HG02610 (cell line): ENCODE results near the gene VPS39.

Experiments used
- ATAC-seq: cut with Tn5 transposase; IDR thresholded peaks from one replicate; pipeline ENCODE4 v1.9.1; 2021; ENCODE audit warnings: mild to moderate bottlenecking, moderate library complexity; ENCODE audit not compliant: unreplicated experiment

The VPS39 gene

DNA sequence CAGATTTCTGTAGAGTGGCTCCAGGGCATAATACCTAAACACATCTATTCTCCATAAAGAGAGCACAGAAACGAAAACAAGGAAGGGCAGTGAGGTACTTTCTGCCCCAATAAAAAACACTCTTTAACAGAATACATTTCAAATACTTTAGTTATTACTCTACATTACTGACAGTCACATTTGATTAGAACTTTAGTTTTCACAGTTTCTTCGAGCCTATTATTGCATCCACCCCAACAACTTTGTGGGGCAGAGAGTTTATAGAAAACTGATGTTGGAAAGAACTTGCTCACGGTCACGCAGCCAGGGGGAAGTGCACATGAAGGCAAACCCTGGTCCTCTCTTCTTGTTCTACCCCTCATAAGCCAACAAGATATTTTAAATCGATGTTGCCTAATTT lies 9.0 kb downstream of the VPS39 start:
- ATAC-seq, result no peak

DNA sequence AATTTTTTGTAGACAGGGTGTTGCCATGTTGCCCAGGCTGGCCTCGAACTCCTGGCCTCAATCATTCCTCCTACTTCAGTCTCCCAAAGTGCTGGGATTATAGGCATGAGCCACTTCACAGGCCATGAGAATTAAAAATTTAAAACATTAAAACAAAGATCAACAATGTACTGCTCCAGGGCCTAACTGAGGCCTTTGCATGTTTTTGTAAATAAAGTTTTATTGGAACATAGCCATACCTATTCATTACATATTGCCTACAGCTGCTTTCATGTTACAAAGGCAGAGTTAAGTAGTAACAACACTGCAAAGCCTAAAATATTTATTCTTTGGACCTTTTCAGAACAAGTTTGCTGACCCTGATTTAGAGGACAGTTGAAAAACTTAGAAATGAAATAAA lies 9.6 kb downstream of the VPS39 start:
- ATAC-seq, result no peak

DNA sequence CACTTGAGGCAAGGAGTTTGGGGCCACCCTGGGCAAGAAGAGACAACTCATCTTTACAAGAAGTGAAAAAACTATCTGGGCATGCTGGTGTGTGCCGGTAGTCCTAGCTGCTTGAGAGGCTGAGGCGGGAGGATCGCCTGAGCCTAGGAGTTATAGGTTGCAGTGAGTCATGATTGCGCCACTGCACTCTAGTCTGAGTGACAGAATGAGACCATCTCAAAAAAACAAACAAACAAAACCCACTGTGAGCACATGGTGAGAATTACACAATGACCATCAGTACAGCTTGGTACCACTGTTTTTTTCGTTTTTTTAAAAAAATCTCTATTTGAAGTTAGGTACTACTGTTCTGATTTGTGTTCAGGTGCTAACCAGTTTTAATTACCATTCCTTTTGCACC lies 13.6 kb downstream of the VPS39 start:
- ATAC-seq, result no peak

DNA sequence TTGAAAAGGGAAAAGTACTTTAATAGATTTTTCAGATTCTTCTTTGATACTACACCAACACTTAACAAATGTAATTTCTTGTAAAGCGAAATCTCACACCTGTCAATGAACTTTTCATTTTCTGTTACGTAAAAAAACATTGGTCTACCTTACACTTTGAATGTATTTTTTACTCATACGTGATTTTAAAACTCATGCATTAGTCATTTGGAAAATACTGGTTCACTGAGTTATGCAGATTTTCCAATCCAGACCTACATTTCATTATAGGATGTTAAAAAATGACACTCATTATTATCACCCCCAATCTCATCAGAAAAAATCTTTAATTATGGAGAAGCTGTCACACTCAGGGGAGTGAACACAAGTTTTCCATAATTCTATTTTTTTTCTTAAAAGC lies 14.7 kb downstream of the VPS39 start:
- ATAC-seq, result no peak

DNA sequence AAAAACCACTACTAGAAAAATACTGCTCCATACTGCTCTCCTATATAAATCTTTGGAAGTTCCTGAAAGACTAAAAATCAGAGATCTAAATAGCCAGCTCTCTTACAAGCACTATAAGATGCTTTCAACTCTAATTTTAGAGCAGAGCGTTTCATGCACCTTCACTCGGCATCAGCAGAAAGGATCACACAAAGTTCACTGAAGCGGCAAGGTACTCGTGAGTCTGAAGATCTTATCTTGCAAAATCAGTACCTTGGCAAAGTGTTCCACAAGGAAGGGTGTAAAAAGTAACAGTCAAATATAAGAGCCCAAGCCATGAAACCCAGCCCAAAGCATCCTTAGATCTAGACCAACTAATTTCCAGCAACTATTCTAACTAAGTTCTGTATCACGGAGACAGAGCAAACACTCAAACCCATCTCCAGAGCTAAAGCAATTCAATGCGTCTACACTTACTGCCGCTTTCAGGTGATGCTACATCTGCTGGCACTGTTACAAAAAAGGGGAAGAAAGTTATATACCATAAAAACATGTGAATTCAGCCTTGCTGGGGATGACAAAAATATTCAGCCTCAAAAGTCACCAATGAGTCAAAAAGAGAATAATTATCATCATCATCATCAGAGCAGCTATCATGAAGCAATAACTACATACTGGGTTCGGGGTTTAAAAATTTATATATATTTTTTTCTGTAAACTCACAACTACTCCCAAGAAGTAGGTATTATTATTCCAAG lies 16.3 kb downstream of the VPS39 start:
- ATAC-seq, result no peak

DNA sequence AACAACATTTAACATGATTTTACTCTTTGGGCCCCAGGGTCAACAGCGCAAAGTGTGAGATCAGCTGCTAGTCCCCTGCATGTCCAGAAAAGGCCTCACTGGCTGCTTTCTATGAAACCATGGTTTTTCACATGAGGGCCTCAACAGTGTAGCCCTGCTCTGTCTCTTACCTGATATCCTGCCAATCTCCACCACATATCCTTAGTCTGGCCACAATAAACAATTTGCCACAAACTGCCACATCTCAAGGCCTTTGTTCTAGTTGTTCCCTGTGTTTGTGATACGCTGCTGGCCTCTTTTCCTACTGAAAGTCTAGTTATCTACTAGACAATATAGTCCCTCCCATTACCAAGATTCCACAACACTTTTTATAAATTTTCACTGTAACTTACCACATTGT lies 17.7 kb downstream of the VPS39 start:
- no peak for ATAC-seq

DNA sequence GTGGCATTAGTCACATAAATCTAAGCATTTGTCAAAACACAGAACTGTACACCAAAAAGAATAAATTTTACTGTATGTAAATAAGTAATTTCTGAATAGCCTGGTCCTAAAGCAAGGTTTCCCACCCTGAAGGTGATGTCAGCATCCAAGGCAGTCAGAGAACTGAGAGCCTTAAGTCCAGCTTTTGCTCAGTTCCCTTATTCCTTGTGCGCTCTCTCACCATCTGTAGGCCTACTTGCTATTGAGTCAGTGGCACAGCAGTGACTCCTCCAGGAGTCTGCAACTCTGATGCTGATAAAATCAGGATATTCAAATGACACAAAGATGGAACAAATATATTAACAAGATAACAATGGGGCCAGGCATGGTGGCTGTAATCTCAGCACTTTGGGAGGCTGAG lies 22.3 kb downstream of the VPS39 start:
- no peak for ATAC-seq

DNA sequence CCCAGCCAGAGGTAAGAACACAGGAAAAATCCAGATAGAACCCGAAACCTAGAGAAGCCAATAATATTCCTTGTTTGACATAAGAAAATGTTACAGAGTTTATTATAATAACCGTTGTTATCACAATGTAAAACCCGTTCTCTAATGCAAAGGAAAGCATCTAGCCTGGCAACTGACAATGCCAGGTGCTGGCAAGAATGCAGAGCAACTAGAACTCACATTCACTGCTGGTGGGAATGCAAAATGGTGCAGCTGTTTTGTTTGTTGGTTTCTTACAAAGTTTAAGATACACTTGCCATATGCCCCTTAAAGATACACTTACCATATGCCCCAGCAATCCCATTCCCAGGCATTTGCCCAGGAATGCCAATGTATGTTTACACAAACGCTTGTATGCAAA lies 23.4 kb downstream of the VPS39 start:
- ATAC-seq, result no peak

DNA sequence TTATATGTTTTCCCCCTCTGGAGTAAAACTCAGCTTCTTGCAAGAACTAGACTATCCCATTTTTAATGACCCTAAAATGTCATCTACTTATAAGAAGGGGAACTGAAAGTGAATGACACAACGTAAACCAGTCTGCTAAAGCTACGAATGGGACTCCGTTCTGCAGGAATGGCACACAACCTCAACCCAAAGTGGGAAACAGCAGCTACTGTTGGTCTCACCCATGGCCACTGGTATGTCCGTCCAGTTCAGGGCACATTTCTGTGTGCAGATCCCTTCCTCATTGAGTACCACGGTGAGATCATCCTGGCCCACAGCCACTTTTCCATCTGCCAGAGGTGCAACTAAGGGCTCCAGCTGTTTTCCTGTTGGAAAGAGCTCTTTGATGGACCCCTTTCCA lies 23.8 kb downstream of the VPS39 start:
- no peak for ATAC-seq

DNA sequence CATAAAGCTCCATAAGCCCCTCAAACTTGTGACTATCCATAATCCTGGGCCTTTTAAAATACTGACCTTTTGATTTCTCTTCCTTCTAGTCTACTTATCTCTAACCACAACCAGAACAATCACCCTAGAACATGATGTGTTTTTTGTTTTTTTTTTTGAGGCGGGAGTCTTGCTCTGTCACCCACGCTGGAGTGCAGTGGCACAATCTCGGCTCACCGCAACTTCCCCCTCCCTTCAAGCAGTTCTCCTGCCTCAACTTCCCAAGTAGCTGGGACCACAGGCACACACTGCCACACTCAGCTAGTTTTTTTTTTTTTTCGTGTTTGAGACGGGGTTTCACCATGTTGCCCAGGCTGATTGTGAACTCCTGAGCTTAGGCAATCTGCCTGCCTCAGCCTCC lies 25.1 kb downstream of the VPS39 start:
- ATAC-seq, result no peak

DNA sequence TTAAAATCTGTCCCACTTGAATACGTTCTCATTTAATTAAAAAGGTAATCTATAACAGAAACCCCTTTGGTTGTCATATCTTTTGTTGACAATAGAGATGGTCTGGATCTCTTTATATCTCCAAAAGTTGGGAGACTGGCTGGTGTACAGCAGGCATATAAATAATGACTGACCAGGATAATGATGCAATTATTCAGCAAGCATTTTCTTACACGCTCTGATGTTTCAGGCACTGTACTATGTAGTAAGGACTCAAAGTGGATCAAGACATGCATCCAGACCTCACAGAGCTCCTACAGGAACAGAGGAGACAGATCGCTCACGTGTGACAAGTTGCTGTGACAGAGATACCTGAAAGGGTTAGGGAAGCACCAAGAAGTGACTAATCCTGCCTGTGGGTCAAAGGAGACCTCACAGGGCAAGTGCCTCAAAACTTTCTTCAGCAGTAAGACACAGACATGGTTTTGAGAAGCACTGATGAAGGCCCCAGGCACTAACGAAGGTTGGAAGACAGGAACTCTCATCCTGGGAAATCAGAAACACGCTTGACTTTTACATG lies 25.7 kb downstream of the VPS39 start:
- no peak for ATAC-seq

DNA sequence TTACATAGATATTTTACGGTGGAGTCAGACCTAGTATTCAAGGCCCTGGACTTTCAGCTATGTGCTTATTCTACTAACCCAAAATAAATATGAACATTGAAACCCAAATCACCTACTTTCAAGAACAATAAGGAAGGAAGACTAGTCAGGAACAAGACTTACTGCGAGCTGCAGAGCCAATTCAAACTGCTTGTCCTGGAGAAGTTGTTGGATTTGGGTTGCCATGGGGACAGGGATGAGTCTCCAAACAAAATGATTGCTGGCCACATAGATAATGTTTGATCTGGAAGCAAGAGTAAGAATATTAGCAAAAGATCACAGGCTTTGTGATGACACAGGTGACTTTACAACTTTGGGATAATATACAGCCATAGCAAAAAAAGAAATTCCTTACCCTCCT lies 30.0 kb downstream of the VPS39 start:
- ATAC-seq, result no peak

DNA sequence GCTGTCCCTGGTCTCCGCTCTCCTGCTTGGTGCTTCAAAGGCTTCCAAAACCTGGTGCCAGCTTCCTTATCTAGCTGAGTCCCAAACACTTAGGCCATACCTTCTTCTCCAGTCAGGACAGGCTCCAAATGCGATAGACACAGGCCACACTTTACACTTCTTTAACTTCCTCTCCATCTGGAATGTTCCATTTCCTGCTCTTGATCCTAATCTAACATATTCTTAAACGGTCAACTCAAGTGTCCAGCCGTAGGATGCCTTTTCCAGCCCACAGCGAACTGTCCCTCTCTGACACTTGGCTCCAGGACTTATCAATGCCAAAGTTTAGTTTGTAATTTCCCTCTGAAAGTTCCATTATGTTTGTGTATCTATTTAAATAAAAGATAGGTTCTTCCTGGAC lies 32.4 kb downstream of the VPS39 start:
- ATAC-seq, result no peak

DNA sequence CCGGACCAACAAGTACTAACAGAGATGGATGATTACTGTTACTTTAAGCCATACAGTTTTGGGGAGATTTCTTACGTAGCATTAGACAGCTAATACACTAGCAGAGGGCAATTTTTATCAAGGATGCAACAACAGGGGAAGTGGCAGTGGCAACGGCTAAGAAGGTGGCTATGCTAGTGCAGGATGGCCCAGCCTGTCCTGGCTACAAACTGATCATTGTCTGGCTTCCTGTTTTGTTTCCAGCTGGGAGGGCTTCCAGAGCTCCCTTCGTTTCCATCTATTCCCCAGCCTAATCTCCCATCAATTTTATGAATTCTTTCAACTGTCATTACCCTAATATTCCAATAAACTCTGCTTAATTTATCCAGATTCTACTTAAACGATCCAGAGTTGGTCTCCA lies 35.6 kb downstream of the VPS39 start:
- no peak for ATAC-seq

DNA sequence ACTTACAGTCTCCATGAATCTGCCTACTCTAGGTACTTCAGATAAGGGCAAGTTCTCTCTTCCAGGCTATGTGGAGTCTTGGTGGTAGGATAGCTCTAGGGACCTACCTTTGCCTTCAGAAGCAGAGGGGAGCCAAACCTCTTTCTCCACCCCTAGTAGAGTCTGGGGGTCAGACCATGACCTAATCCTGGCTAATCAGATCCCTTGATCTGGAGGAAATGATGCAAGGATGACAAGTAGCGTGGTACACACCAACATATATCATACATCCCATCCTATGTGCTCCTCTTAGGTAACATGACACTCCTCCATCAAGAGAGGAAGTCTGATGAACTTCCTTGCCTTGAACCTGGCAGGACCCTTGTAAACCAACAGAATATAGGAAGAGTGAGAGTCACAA lies 36.3 kb downstream of the VPS39 start:
- ATAC-seq, result no peak

DNA sequence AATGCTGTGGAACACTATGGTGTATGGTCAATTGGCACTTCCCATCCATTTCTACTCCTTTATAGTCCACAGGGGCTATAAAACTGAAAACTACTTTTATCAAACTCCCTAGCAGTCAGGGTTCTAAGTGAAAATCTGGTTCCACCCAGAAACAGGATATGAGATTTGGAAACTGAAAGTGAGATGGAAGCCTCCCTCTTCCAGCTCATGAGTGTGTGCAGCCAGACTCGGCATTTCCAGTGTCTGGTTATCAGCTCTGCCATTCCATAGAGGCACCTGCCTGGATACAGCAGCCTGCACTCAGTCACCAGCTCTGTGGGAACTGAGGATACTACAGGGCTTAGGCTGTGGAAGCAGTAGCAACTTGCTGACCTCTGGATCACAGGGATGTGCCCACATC lies 37.0 kb downstream of the VPS39 start:
- no peak for ATAC-seq

DNA sequence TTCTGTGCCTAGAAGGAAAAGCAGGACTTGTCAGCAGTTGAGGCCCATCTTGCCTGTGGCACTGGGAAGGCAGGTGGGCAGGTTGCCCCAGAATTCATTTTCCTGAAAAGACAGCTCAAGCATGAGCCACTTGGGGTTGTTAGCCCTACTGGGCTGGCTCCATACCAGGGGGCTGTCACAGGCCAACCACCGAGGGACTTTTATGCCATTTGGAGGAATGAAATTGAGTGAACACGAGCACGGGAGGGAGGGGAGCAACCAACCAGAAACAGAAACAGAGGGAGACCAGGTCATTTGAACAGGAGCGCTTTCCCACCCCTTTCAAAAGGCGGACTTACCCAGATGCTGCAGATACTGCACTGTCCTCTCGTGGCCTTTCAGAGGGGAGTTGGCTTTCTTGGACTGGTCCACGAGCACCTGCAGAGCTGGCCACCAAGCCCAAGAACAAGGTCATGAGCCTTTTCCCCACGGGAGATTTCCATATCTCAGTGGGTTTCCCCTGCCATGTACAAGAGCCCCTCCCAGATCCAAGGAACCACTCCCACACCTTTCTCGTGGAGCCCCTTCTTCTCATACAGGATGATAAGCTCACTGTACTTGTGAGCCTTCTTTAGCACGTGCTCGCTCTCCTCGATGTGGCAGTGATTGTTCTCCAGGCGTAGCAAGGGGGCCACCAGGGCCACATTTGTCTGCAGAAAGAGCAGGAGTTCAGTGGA lies 41.7 kb downstream of the VPS39 start:
- ATAC-seq, result no peak

DNA sequence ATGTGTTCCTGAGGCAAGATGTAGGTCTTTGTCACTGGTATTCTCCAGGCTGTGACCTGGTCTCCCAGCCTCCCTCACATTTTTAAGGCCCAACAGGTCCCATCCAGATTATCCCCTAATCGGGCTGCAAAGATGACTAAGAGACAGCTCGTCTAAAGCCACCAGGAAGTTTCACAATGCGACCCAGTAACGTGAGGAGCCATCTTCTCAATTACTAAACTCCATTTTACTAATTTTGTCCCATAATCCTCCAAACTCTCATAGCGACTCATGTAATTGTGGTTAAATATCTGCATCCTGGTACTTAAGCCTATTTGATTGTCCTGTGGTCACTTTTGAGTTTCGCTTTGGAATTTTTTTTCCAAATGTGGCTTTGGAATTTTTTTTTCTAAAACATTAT lies 43.0 kb downstream of the VPS39 start:
- no peak for ATAC-seq

DNA sequence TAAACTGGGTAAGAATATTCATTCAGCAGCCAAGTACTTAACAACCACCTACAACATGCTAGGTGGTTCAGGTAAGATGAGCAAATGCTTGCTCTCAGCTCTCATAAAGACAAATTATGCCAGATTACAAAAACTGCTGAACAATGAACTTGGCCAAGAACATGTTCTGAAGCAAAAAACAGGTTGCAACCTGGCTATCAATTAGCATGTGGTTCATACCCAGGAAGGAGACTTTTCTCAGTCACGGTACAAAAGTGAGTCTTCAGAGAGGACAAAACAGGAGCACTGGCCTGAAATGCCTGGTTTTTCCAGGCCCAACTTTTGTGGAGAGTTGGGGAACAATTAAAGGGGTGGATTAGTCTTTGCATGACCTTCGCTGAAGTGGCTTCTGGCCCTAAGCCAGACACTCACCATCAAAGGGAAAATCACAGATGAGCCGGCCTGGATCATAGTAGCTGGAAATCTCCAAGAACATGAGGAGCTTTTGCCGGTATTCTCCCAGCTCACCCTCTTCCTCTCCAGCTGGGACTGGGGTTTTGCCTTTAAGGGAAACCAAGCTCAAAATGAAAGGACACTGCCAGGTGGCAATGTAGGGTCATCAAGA lies 44.1 kb downstream of the VPS39 start:
- no peak for ATAC-seq

DNA sequence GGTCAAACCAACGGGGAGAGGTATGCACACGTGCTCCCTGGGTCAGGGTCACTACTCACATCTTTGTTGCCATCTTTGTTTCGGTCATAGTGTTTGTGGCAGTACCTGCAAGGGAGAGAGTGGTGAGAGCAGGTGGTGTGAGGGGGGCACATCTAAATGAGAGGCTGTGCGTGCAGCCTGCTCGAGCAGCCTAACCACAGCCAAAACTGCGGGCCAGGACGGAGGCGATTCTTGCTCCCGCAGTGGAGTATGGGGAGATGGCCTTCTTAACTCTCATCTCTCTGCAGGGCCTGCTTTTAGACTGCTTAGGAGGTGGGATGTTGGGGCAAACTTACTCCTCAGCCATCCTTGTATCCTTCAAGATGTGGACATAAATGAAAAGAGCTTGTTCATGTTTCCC lies 44.8 kb downstream of the VPS39 start:
- no peak for ATAC-seq

DNA sequence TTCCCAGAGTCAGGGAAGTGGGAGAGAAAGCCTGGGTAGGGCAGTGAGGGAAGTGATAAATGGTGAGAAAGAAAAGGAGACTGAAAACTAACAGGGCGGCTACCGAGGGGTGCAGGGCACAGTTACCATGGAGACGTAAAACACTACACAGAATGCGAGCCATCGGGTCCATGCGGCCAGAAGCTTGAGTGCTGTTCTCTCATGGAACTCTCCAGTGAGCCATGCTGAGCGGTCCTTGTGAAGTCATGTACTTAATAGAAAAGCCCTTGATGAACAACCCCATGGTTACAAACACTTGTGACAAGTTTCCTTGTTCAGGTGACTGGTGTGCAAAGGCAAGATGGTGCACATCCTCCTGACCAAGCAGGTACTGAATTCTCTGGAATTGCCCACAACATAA lies 48.0 kb downstream of the VPS39 start:
- ATAC-seq, result no peak

DNA sequence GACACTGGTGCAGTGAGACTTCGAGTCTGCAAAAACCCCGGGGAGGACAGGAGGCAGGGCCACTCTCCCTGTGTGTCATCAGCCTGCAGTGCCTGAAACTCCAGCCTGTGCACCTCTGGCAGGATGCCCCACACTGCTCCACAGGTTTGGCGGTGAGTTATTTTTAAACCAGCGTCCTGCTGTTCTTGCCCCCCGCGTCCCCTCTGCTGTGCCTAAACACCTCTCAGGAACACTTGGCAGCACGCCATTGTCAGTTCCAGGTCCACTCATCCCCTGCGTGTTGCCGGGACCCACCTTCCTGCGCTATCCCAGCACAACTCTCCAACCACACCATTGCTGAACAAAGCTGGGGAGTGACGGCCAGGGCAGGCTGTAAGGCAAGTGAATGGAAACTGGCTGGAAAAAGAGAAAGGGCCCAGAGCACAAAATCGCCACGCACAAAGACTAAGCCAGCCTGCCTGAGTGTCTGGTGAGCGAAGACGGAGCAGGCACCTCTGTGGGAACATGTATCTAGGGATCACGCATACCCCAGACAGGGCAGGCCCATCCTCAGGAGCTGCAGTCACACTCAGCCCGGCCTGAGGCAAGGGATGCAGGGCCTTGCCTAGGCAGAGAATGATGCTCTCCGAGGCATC lies 48.6 kb downstream of the VPS39 start:
- no peak for ATAC-seq
